PC-3 (cell line): Measurements from ENCODE around the gene BANK1. TPM values are rescaled to one million over a fixed set of nuclear protein-coding genes. Genes with fewer than 3 reads are reported as not detected.

Source experiments
- ATAC-seq: fragments of 200-7000 bp; cut with Tn5 transposase; 2 replicates; pipeline ENCODE4 v1.9.1; 2020; ENCODE audit warnings: mild to moderate bottlenecking, moderate library complexity
- BruUV-seq: library from RNA; stranded (reverse); fragments of 400-500 nt; replicated peaks from 2 replicates; lab custom pipeline; 2021; lab: Mats Ljungman, UMichigan
- CTCF ChIA-PET: fragments of 300-600 bp; sonication (Branson Sonifier 250); formaldehyde crosslinking; loops from one replicate; lab custom pipeline; 2022; ENCODE audit warnings: antibody characterized with exemption; lab: Charles Lee
- POLR2A ChIA-PET: fragments of 300-600 bp; sonication (Branson Sonifier 250); formaldehyde crosslinking; loops from one replicate; lab custom pipeline; 2022; ENCODE audit warnings: antibody characterized with exemption; ENCODE audit not compliant: unreplicated experiment; lab: Charles Lee
- DNase-seq: peaks from one replicate; pipeline ENCODE4 v3.0.0-alpha.2; 2015
- H2AFZ ChIP-seq: fragments of 300-600 bp; sonication (generic); 2 replicates; pipeline ENCODE4 v1.6.0; 2016; ENCODE audit warnings: antibody characterized with exemption, low read length
- H3F3A ChIP-seq: fragments of 300-600 bp; sonication (generic); one replicate; pipeline ENCODE4 v1.6.0; 2017; ENCODE audit warnings: antibody characterized with exemption, low read length, control low read depth, mild to moderate bottlenecking; ENCODE audit not compliant: unreplicated experiment
- H3K27ac ChIP-seq: fragments of 300-600 bp; sonication (generic); 2 replicates; pipeline ENCODE4 v1.5.1; 2016; ENCODE audit warnings: mild to moderate bottlenecking, low read length
- H3K27me3 ChIP-seq: fragments of 300-600 bp; sonication (generic); 2 replicates; pipeline ENCODE4 v1.6.1; 2016; ENCODE audit warnings: low read length, mixed read lengths
- H3K36me3 ChIP-seq: fragments of 300-600 bp; sonication (generic); 2 replicates; pipeline ENCODE4 v1.6.1; 2016; ENCODE audit warnings: low read depth, mixed run types, low read length, mixed read lengths
- H3K4me1 ChIP-seq: fragments of 300-600 bp; sonication (generic); 2 replicates; pipeline ENCODE4 v1.5.1; 2016; ENCODE audit warnings: low read length; ENCODE audit not compliant: insufficient read depth
- H3K4me2 ChIP-seq: fragments of 300-600 bp; sonication (generic); 2 replicates; pipeline ENCODE4 v1.6.0; 2016; ENCODE audit warnings: low read length
- H3K4me3 ChIP-seq: fragments of 300-600 bp; sonication (generic); 2 replicates; pipeline ENCODE4 v1.5.1; 2016; ENCODE audit warnings: mild to moderate bottlenecking, low read length, mixed read lengths
- H3K79me2 ChIP-seq: fragments of 300-600 bp; sonication (generic); 2 replicates; pipeline ENCODE4 v1.6.1; 2017; ENCODE audit warnings: low read length, mixed read lengths
- H3K9ac ChIP-seq: fragments of 300-600 bp; sonication (generic); 2 replicates; pipeline ENCODE4 v1.6.0; 2016; ENCODE audit warnings: mild to moderate bottlenecking, low read length
- H3K9me2 ChIP-seq: fragments of 300-600 bp; sonication (generic); replicated peaks from 2 replicates; pipeline ENCODE4 v1.6.1; 2016; ENCODE audit warnings: mixed run types, low read length, mixed read lengths
- H3K9me3 ChIP-seq: fragments of 300-600 bp; sonication (generic); 2 replicates; pipeline ENCODE4 v1.6.1; 2016; ENCODE audit warnings: low read length, mixed read lengths
- H4K20me1 ChIP-seq: fragments of 300-600 bp; sonication (generic); 2 replicates; pipeline ENCODE4 v1.6.1; 2016; ENCODE audit warnings: low read length, mixed read lengths
- CTCF ChIP-seq: fragments of 300-600 bp; sonication (generic); conservative IDR thresholded peaks from 2 replicates; pipeline ENCODE4 v1.5.1; 2017; ENCODE audit warnings: antibody characterized with exemption, low read depth, mild to moderate bottlenecking, low read length
- EZH2 ChIP-seq: fragments of 300-600 bp; sonication (generic); IDR thresholded peaks from one replicate; pipeline ENCODE4 v1.6.1; 2017; ENCODE audit warnings: antibody characterized with exemption, mild to moderate bottlenecking, low read length; ENCODE audit not compliant: unreplicated experiment
- EZH2phosphoT487 ChIP-seq: fragments of 300-600 bp; sonication (generic); IDR thresholded peaks from 2 replicates; pipeline ENCODE4 v1.6.1; 2018; ENCODE audit warnings: mild to moderate bottlenecking, antibody characterized with exemption, low read length, borderline replicate concordance
- intact Hi-C: fragments of 100-400 bp; cut with micrococcal nuclease; formaldehyde crosslinking; loops from 2 replicates; pipeline ENCODE4 v1.9.0; 2023
- total RNA-seq: library from RNA; depleted of rRNA; stranded (reverse); fragments of >200 nt; gene quantifications from 2 replicates; pipeline ENCODE4 v1.2.3, GENCODE V29; 2014

The BANK1 gene
- total RNA-seq, 1 experiment from 2014 or later = 1.5 TPM

DNA sequence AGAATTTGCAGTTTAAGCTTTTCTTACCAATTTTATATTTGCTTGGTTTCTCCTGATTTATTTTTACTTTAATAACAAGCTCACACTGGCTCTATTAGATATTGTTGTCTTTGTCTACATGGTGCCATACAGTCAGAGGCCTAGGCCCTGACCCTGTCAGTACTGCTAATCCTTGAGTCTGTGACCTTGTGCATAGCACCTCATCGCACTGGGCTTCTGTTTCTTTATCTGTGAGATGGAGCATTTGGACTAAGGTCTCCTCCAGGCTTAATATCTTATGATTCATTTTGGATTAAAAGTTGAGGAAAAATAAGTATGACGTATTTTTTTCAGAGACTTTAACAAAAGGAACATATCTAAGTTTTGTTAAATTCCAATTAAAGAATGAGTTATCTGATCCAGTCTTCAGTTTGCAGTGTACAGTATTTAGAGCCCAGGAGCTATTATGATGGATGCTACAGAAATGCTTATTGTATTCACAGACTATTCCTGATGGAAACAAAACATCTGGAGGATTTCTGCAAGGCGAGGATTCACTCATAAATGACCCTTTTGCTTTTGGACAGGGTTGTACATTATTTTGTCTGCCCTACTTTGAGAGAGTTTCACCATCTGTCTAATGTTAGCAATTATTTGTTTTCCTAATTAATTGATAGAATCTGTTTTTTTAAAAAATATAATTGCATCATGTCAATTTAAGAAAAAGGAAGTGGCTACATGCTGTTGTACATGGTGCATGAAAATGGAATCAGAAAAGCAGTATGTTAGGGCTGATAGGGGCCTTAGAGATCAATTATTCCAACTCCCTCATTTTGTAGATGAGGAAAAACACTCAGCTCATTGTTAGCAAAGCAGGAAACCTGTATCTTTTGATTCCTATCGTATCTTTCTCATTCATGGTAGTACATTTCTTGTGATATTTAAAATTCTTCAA, 203.6 kb downstream of the BANK1 start:
- H3K27ac ChIP-seq = no peak overlapping the region
- no peak overlapping the region for H3K9ac ChIP-seq
- CTCF ChIA-PET = no interaction called here
- no TSS peak for BruUV-seq
- intact Hi-C loops = no loop called here
- no peaks in the 10 kb centered on the region for H3K27me3 ChIP-seq
- H4K20me1 ChIP-seq = no peaks in the 10 kb centered on the region
- POLR2A ChIA-PET = no interaction called here
- no peak overlapping the region for H3K4me3 ChIP-seq
- no peaks in the 10 kb centered on the region for H3F3A ChIP-seq
- no peak for TF ChIP-seq CTCF
- TF ChIP-seq EZH2phosphoT487 = no peak
- no peak for TF ChIP-seq EZH2
- H3K79me2 ChIP-seq = no peaks in the 10 kb centered on the region
- no peak overlapping the region for H3K4me2 ChIP-seq
- DNase-seq (no peak), ATAC-seq (no peak)
- H3K4me1 ChIP-seq = 0 out of 2 replicates have a peak, but pooled peaks cover 4% of the 10 kb centered on the region
- H3K36me3 ChIP-seq = no peaks in the 10 kb centered on the region
- no peak overlapping the region for H2AFZ ChIP-seq
- H3K9me3 ChIP-seq = no peaks in the 10 kb centered on the region
- H3K9me2 ChIP-seq = no peaks in the 10 kb centered on the region

DNA sequence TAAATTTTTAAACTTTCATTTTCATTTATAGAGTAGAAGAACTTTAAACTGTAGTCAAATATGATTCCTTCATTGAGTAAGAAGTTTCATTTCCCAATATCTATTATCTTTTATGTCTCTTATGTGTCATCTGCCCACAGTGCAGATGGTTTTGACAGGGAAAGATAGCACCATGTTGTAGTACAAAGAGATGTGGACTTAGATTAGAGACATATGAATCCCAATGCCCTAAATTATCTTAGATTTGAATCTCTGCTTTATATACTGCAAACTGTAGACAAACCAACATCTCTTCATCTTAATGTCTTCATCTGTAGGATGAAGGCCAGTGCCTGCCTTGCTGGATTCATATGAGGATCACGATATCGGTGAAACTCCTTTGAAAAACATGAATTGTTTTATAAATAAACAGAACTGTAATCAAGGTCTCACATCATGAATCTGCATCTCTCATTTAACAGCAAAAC, 217.5 kb downstream of the BANK1 start:
- Histone ChIP-seq H4K20me1 (no peaks in the 10 kb centered on the region), H3K9ac (no peak overlapping the region)

More for the DNA sequence above, 217.5 kb downstream of the BANK1 start:
- ChIA-PET CTCF (no interaction called here), POLR2A (no interaction called here)
- H3K9me2 ChIP-seq = no peaks in the 10 kb centered on the region
- no peak for TF ChIP-seq EZH2
- TF ChIP-seq EZH2phosphoT487 = no peak
- TF ChIP-seq CTCF = no peak
- no peak overlapping the region for H3K27ac ChIP-seq
- no peak overlapping the region for H3K4me2 ChIP-seq
- no peaks in the 10 kb centered on the region for H3K79me2 ChIP-seq
- DNase-seq (no peak), ATAC-seq (no peak)
- H3F3A ChIP-seq = no peaks in the 10 kb centered on the region
- no peaks in the 10 kb centered on the region for H3K36me3 ChIP-seq
- H3K9me3 ChIP-seq = no peaks in the 10 kb centered on the region
- no peak overlapping the region for H2AFZ ChIP-seq
- H3K4me1 ChIP-seq = no peaks in the 10 kb centered on the region
- H3K4me3 ChIP-seq = no peak overlapping the region
- intact Hi-C loops = no loop called here
- no TSS peak for BruUV-seq
- H3K27me3 ChIP-seq = no peaks in the 10 kb centered on the region
